Measurements from ENCODE around the gene CTDSP1.

The CTDSP1 gene

DNA sequence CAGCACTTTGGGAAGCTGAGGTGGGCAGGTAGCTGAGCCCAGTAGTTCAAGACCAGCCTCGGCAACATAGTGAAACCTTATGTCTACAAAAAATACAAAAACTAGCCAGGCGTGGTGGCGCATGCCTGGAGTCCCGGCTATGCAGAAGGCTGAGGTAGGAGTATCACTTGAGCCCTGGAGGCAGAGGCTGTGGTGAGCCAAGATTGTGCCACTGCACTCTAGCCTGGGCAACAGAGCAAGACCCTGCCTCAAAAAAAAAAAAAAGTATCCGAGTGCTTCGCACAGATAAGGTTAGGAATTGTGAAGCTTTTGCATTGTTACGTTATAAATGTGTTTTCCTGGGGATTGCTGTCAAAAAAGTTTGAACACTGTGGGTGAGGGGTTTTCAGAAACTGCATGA lies 4.1 kb downstream of the CTDSP1 start:
- no peak for FAIRE-seq
- no peak for TF ChIP-seq SPI1 (IDR thresholded peaks at IDR 0.05; ENCODE audit: low read depth, low read length)
- DNase-seq (ENCODE audit: insufficient read length, low spot score), result no peak

- DNase-seq (ENCODE audit: insufficient read length, low spot score) (no peak), FAIRE-seq (no peak)
- no peak for TF ChIP-seq POU2F2 (IDR thresholded peaks at IDR 0.05; ENCODE audit: low read depth, low read length)
- TF ChIP-seq TAF1 (IDR thresholded peaks at IDR 0.05; ENCODE audit: low read depth, low read length), result no peak
- no peak for TF ChIP-seq POLR2AphosphoS5 (IDR thresholded peaks at IDR 0.05; ENCODE audit: low read depth, low read length)
- TF ChIP-seq SPI1 (IDR thresholded peaks at IDR 0.05; ENCODE audit: low read depth, low read length), result no peak
- no peak for TF ChIP-seq POLR2A (IDR thresholded peaks at IDR 0.05; ENCODE audit: low read depth, low read length)
- TF ChIP-seq PAX5 (IDR thresholded peaks at IDR 0.05; ENCODE audit: insufficient read depth, low read length, severe bottlenecking), result no peak
These were observed 4.8 kb downstream of the CTDSP1 start for GRCh38 chr2:218404351-218405085.

DNA sequence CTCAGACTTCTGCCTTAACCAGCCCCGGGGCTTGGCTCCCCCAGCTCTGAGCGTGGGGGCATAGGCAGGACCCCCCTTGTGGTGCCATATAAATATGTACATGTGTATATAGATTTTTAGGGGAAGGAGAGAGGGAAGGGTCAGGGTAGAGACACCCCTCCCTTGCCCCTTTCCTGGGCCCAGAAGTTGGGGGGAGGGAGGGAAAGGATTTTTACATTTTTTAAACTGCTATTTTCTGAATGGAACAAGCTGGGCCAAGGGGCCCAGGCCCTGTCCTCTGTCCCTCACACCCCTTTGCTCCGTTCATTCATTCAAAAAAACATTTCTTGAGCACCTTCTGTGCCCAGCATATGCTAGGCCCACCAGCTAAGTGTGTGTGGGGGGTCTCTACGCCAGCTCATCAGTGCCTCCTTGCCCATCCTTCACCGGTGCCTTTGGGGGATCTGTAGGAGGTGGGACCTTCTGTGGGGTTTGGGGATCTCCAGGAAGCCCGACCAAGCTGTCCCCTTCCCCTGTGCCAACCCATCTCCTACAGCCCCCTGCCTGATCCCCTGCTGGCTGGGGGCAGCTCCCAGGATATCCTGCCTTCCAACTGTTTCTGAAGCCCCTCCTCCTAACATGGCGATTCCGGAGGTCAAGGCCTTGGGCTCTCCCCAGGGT lies 5.5 kb downstream of the CTDSP1 start:
- FAIRE-seq (no peak), DNase-seq (ENCODE audit: insufficient read length, low spot score) (no peak)
- TF ChIP-seq POLR2AphosphoS5 (IDR thresholded peaks at IDR 0.05; ENCODE audit: low read depth, low read length) (no peak), TAF1 (IDR thresholded peaks at IDR 0.05; ENCODE audit: low read depth, low read length) (no peak), SPI1 (IDR thresholded peaks at IDR 0.05; ENCODE audit: low read depth, low read length) (no peak), PAX5 (IDR thresholded peaks at IDR 0.05; ENCODE audit: insufficient read depth, low read length, severe bottlenecking) (no peak), POLR2A (IDR thresholded peaks at IDR 0.05; ENCODE audit: low read depth, low read length) (no peak), POU2F2 (IDR thresholded peaks at IDR 0.05; ENCODE audit: low read depth, low read length) (no peak)

- TF ChIP-seq SPI1 (IDR thresholded peaks at IDR 0.05; ENCODE audit: low read depth, low read length) (no peak), POLR2A (IDR thresholded peaks at IDR 0.05; ENCODE audit: low read depth, low read length) (no peak), TAF1 (IDR thresholded peaks at IDR 0.05; ENCODE audit: low read depth, low read length) (no peak), PAX5 (IDR thresholded peaks at IDR 0.05; ENCODE audit: insufficient read depth, low read length, severe bottlenecking) (no peak)
- DNase-seq (ENCODE audit: insufficient read length, low spot score) (peak; percentile 44), FAIRE-seq (no peak)
These were observed 6.1 kb downstream of the CTDSP1 start for GRCh38 chr2:218405746-218406208.

DNA sequence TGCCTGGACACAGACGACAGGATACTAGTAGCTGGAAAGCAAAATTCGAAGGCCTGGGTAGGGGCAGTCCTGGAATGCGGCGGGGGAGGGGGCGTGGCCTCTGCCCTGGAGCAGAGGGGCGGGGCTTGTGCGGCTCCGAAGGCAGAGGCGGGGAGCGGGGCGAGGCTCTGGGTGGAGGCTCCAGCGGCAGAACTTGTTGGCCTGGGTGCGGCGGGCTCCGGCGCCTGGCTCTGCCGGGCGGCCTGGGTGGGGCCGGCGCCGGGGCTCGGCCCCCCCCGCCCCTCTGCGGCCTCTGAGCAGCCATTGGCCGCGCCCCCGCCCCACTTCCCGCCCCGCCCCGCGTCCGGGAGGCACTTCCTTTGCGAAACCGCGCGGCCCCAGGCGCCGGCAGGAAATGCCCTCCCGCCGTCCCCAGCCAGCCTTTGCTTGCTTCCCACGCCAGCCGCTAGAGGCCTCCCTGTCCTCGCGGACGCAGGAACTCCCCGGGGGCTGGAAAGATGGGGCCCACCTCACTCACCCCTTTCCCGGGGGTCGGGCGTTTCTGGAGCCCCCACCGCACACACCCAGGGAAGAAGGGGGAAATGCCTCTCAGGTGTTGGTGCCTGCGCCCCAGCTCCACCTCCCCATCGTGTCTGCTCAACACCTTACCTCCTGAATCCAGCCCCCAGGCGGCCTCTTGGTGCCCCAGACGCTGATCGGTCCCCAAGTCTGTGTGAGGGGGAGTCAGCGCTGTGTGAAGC lies 6.7 kb downstream of the CTDSP1 start:
- no peak for FAIRE-seq
- TF ChIP-seq POU2F2 (IDR thresholded peaks at IDR 0.05; ENCODE audit: low read depth, low read length) (0 out of 2 replicates have a peak, but pooled peaks have one; percentile 3), TAF1 (IDR thresholded peaks at IDR 0.05; ENCODE audit: low read depth, low read length) (no peak), SPI1 (IDR thresholded peaks at IDR 0.05; ENCODE audit: low read depth, low read length) (peak; percentile 57), POLR2AphosphoS5 (IDR thresholded peaks at IDR 0.05; ENCODE audit: low read depth, low read length) (no peak), POLR2A (IDR thresholded peaks at IDR 0.05; ENCODE audit: low read depth, low read length) (no peak), PAX5 (IDR thresholded peaks at IDR 0.05; ENCODE audit: insufficient read depth, low read length, severe bottlenecking) (no peak)

DNA sequence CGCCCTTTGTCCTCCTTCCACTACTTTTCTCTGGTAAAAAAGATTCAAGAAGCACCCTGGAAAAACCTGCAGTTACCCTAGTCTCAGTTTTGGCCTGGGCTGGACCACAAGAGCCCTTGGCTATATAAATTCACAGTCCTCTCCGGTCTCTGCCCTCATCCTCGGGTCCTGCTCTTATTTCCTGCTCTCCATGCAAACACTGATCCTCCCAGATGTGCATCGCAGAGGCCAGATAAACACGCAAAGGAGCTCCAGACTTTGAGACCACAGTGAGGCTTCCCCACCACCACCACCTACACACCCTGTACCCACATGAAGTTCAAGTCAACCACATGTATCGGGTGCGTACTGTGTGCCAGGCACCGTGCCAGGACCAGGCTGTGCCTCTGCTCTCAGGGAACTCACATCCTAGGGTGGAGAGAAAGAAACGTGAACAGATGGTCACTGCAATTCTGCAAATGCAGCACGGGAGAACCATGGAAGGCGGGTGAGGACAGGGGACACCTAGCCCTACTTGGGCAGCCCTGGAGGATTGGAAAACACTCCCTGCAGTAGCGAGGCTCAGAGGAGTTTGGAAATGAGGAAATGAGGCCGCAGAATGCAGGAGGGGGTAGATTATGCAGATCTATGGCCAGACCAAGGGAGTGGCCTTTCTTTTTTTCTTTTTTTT lies 7.4 kb downstream of the CTDSP1 start:
- TF ChIP-seq POU2F2 (IDR thresholded peaks at IDR 0.05; ENCODE audit: low read depth, low read length) (0 out of 2 replicates have a peak, but pooled peaks have one; percentile 4), POLR2A (IDR thresholded peaks at IDR 0.05; ENCODE audit: low read depth, low read length) (no peak), SPI1 (IDR thresholded peaks at IDR 0.05; ENCODE audit: low read depth, low read length) (peak; percentile 25; the same call in 1 of the 2 replicates), TAF1 (IDR thresholded peaks at IDR 0.05; ENCODE audit: low read depth, low read length) (no peak)
- FAIRE-seq, result peak; percentile 97
- no peak for DNase-seq (ENCODE audit: insufficient read length, low spot score)

More for the DNA sequence above, 6.7 kb downstream of the CTDSP1 start:
- DNase-seq (ENCODE audit: insufficient read length, low spot score), result peak; percentile 91

DNA sequence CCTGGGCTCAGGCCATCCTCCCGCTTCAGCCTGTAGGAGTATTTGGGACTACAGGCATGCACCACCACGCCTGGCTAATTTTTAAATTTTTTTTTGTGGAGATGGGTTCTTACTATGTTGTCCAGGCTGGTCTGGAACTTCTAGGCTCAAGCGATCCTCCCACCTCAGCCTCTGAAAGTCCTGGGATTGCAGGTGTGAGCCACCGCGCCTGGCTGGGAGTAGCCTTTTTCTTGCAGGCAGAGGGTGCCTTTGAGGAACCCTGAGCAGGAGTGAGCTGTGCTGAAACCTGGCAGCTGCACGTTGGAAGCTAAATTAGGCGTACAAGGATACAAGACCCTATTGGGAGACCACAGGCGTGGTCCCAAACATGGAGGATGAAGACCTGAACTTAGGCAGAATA lies 8.0 kb downstream of the CTDSP1 start:
- DNase-seq (ENCODE audit: insufficient read length, low spot score), result no peak
- no peak for FAIRE-seq
- TF ChIP-seq POU2F2 (IDR thresholded peaks at IDR 0.05; ENCODE audit: low read depth, low read length) (no peak), PAX5 (IDR thresholded peaks at IDR 0.05; ENCODE audit: insufficient read depth, low read length, severe bottlenecking) (no peak), TAF1 (IDR thresholded peaks at IDR 0.05; ENCODE audit: low read depth, low read length) (no peak), SPI1 (IDR thresholded peaks at IDR 0.05; ENCODE audit: low read depth, low read length) (no peak), POLR2A (IDR thresholded peaks at IDR 0.05; ENCODE audit: low read depth, low read length) (no peak), POLR2AphosphoS5 (IDR thresholded peaks at IDR 0.05; ENCODE audit: low read depth, low read length) (no peak)

DNA sequence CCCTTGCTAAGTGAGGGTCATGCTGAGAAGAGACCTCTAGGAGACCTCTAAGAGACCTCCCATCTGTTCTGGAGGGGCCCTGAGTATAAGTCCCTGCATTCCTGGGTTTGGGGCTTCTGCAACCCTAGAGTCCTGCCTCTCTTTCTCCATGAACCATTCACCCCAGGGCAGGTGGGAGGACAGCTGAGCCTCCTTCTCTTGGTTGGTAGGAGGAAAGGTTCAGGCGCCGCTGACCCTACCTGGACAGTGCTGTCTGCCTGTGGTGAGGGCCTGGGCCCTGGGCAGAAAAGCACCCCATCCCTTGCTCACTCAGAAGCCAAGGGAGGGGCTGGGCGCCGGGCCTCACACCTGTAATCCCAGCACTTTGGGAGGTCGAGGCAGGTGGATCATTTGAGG lies 18.7 kb downstream of the CTDSP1 start:
- no peak for DNase-seq (ENCODE audit: insufficient read length, low spot score)
- TF ChIP-seq SPI1 (IDR thresholded peaks at IDR 0.05; ENCODE audit: low read depth, low read length) (no peak), POU2F2 (IDR thresholded peaks at IDR 0.05; ENCODE audit: low read depth, low read length) (no peak), TAF1 (IDR thresholded peaks at IDR 0.05; ENCODE audit: low read depth, low read length) (no peak), POLR2A (IDR thresholded peaks at IDR 0.05; ENCODE audit: low read depth, low read length) (no peak), POLR2AphosphoS5 (IDR thresholded peaks at IDR 0.05; ENCODE audit: low read depth, low read length) (no peak), PAX5 (IDR thresholded peaks at IDR 0.05; ENCODE audit: insufficient read depth, low read length, severe bottlenecking) (no peak)
- no peak for FAIRE-seq
